Spleen (tissue), 11 donors: ENCODE data around the gene BHLHE23. TPM values are rescaled to one million over a fixed set of nuclear protein-coding genes. Genes with fewer than 3 reads are reported as not detected.

Experiments used
- DNase-seq: peaks from one replicate; pipeline ENCODE4 v3.0.0-alpha.2; 2020
- H3K27ac ChIP-seq, 8 donors: fragments of 200-600 bp; sonication (generic) in 7 of 8; 1 replicate in 4 of 8; 2 replicates in 4 of 8; pipeline versions ENCODE4 v1.5.0 to v1.8.0; 2016 to 2021; ENCODE audit warnings: inconsistent platforms in 4 of 8, mild to moderate bottlenecking in 4 of 8, moderate library complexity in 1 of 8
- H3K27me3 ChIP-seq, 7 donors: fragments of 200-600 bp; sonication (generic) in 6 of 7; replicated peaks in 1 of 7; 1 replicate in 4 of 7; 2 replicates in 3 of 7; pipeline versions ENCODE4 v1.5.0 to v1.8.0; 2016 to 2021; ENCODE audit warnings: inconsistent platforms in 3 of 7, mild to moderate bottlenecking in 1 of 7
- H3K36me3 ChIP-seq, 6 donors: fragments of 200-600 bp; sonication (generic) in 5 of 6; 1 replicate in 4 of 6; 2 replicates in 2 of 6; pipeline versions ENCODE4 v1.5.0 to v1.8.0; 2016 to 2021; ENCODE audit warnings: inconsistent platforms in 2 of 6
- H3K4me1 ChIP-seq, 6 donors: fragments of 200-600 bp; sonication (generic) in 5 of 6; 1 replicate in 3 of 6; 2 replicates in 3 of 6; pipeline versions ENCODE4 v1.5.0 to v1.8.0; 2016 to 2021; ENCODE audit warnings: inconsistent platforms in 3 of 6
- H3K4me3 ChIP-seq, 8 donors: fragments of 200-600 bp; sonication (generic) in 7 of 8; 1 replicate in 4 of 8; 2 replicates in 4 of 8; pipeline versions ENCODE4 v1.5.0 to v1.8.0; 2016 to 2021; ENCODE audit warnings: inconsistent platforms in 4 of 8, mild to moderate bottlenecking in 4 of 8, moderate library complexity in 2 of 8
- H3K9me3 ChIP-seq, 8 donors: fragments of 200-600 bp; sonication (generic) in 7 of 8; 1 replicate in 4 of 8; 2 replicates in 4 of 8; pipeline versions ENCODE4 v1.5.0 to v1.8.0; 2016 to 2021; ENCODE audit warnings: inconsistent platforms in 4 of 8
- POLR2A ChIP-seq, 3 donors: fragments of 450-650 bp; IDR thresholded peaks; one replicate each; pipeline ENCODE4 v1.5.1; 2017; ENCODE audit warnings: antibody characterized with exemption in 3 of 3, mild to moderate bottlenecking in 1 of 3
- POLR2AphosphoS5 ChIP-seq, 3 donors: sonication (generic); formaldehyde crosslinking; IDR thresholded peaks; one replicate each; pipeline ENCODE4 v1.5.1; 2017; ENCODE audit warnings: antibody characterized with exemption in 3 of 3
- WGBS, 5 donors: extraction: QIAGEN DNeasy Blood & Tissue Kit in 3 of 5; methylation state at CpG; one replicate each; pipeline versions ENCODE4 v1.1.5 to v1.1.7; 2013 to 2018; 5-methylcytosine and 5-hydroxymethylcytosine counted together
- intact Hi-C: fragments of 100-400 bp; cut with DNase I; formaldehyde crosslinking; loops from one replicate; pipeline ENCODE4 v1.15.0; 2023; ENCODE audit warnings: low total_unique reads
- polyA plus RNA-seq, 3 donors: library from polyadenylated mRNA; stranded (reverse); fragments of 200-250 nt; gene quantifications; one replicate each; pipeline ENCODE4 v1.2.1, GENCODE V29; 2013
- total RNA-seq, 7 donors: library from RNA; depleted of rRNA in 3 of 7; stranded (reverse); fragments of >200 nt in 3 of 7; fragmentation: NEBNext Ultra II Directional in 4 of 7; extraction: Animal tissue kit (Norgen Biotek cat#: 25700) in 4 of 7; gene quantifications; one replicate each; pipeline versions ENCODE4 v1.1.0 to v1.2.1, GENCODE V29; 2016 to 2021
- TF ChIP-seq, protein P1 (sequence below), 11 experiments: fragments of 200-600 bp in 7 of 11; fragments of 450-650 bp in 4 of 11; sonication (generic) in 4 of 11; IDR thresholded peaks in 8 of 11; conservative IDR thresholded peaks in 3 of 11; 1 replicate in 7 of 11; 2 replicates in 4 of 11; pipeline versions ENCODE4 v1.4.0 to v1.8.0; 2016 to 2021; ENCODE audit warnings: antibody characterized with exemption in 11 of 11, inconsistent platforms in 4 of 11, mild to moderate bottlenecking in 1 of 11
- donor health status: healthy with polysubstance abuse.
- donor health status: DM: no; HTN: no; CAD: no; lungs with moderate emphysema.
- donor health status: DM: no; HTN: no; CAD: no.
- donor health status: Bipolar disorder and iron deficiency.
- donor health status: healthy.
- donor health status: DM: no; HTN: no; CAD: no.
- donor health status: DM: yes; HTN: yes; CAD: no.

The BHLHE23 gene
- total and polyA plus RNA-seq, 10 donors: not detected

- peak; percentile 40 for DNase-seq
- WGBS, 5 donors: 87 to 91% (median 89%) methylated on average over 9 to 13 of the region's 13 CpGs
- Histone ChIP-seq H3K9me3 (peaks cover 0 to 9% (median 0%) of the 10 kb centered on the region in 8 donors), H3K36me3 (no peaks in the 10 kb centered on the region), H3K27me3 (peaks cover 0 to 73% (median 9%) of the 10 kb centered on the region in 7 donors), H3K4me3 (no peak overlapping the region), H3K4me1 (peaks cover 0 to 5% (median 3%) of the 10 kb centered on the region in 6 donors), H3K27ac (no peak overlapping the region)
- no peak for TF ChIP-seq POLR2AphosphoS5 (IDR thresholded peaks at IDR 0.05)
- TF ChIP-seq, protein P1, sequence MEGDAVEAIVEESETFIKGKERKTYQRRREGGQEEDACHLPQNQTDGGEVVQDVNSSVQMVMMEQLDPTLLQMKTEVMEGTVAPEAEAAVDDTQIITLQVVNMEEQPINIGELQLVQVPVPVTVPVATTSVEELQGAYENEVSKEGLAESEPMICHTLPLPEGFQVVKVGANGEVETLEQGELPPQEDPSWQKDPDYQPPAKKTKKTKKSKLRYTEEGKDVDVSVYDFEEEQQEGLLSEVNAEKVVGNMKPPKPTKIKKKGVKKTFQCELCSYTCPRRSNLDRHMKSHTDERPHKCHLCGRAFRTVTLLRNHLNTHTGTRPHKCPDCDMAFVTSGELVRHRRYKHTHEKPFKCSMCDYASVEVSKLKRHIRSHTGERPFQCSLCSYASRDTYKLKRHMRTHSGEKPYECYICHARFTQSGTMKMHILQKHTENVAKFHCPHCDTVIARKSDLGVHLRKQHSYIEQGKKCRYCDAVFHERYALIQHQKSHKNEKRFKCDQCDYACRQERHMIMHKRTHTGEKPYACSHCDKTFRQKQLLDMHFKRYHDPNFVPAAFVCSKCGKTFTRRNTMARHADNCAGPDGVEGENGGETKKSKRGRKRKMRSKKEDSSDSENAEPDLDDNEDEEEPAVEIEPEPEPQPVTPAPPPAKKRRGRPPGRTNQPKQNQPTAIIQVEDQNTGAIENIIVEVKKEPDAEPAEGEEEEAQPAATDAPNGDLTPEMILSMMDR (IDR thresholded peaks at IDR 0.05 in 8 of 11, conservative IDR thresholded peaks at IDR 0.05 in 3 of 11): no peak
- TF ChIP-seq POLR2A (IDR thresholded peaks at IDR 0.05): no peak
- intact Hi-C loops: no loop called here
Measured at GRCh38 chr20:63051186-63051860, 44.6 kb upstream of the BHLHE23 start.

DNA sequence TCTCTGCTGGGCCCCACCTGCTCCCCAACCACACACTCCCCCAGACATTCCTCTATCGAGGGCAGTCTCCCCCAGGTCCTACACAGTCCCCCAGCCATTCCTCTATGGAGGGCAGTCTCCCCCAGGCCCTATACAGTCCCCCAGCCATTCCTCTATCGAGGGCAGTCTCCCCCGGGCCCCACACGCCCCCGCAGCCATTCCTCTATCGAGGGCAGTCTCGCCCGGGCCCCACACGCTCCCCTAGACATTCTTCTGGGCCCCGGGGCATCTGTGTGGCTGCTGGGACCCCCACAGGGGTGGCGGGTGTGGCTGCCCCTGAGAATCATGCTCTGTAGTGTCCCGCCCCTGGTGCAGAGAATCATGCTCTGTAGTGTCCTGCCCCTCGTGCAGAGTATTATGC lies 43.6 kb upstream of the BHLHE23 start:
- Histone ChIP-seq H3K27me3 (peaks cover 0 to 73% (median 0%) of the 10 kb centered on the region in 7 donors), H3K9me3 (peaks cover 0 to 9% (median 0%) of the 10 kb centered on the region in 8 donors), H3K4me3 (no peak overlapping the region), H3K36me3 (no peaks in the 10 kb centered on the region), H3K4me1 (no peaks in the 10 kb centered on the region), H3K27ac (no peak overlapping the region)
- peak; percentile 30 for DNase-seq
- TF ChIP-seq POLR2AphosphoS5 (IDR thresholded peaks at IDR 0.05) (no peak), POLR2A (IDR thresholded peaks at IDR 0.05) (no peak)
- TF ChIP-seq, protein P1 (IDR thresholded peaks at IDR 0.05 in 8 of 11, conservative IDR thresholded peaks at IDR 0.05 in 3 of 11): no peak
- intact Hi-C loops: no loop called here
- 83 to 87% (median 86%) methylated on average over 10 to 13 of the region's 13 CpGs for whole genome bisulfite sequencing, 5 donors

- H3K36me3 ChIP-seq: no peaks in the 10 kb centered on the region
- WGBS, 5 donors: 78 to 90% (median 85%) methylated on average over 8 to 19 of the region's 19 CpGs
- H3K27me3 ChIP-seq: peaks cover 0 to 73% (median 0%) of the 10 kb centered on the region in 7 donors
Measured at GRCh38 chr20:63049561-63050221, 42.9 kb upstream of the BHLHE23 start.

More at GRCh38 chr20:63049561-63050221, 42.9 kb upstream of the BHLHE23 start:
- TF ChIP-seq POLR2A (IDR thresholded peaks at IDR 0.05) (no peak), POLR2AphosphoS5 (IDR thresholded peaks at IDR 0.05) (no peak)
- TF ChIP-seq, protein P1 (IDR thresholded peaks at IDR 0.05 in 8 of 11, conservative IDR thresholded peaks at IDR 0.05 in 3 of 11): no peak
- Histone ChIP-seq H3K4me1 (no peaks in the 10 kb centered on the region), H3K4me3 (no peak overlapping the region), H3K27ac (no peak overlapping the region), H3K9me3 (peaks cover 0 to 9% (median 0%) of the 10 kb centered on the region in 8 donors)
- intact Hi-C loops: no loop called here
- DNase-seq: peak; percentile 61
